ENCODE measurements around the gene FHIT. TPM values are rescaled to one million over a fixed set of nuclear protein-coding genes. Genes with fewer than 3 reads are reported as not detected.

The FHIT gene
- total RNA-seq, 1 experiment from 2014 or later: 3.6 TPM

DNA sequence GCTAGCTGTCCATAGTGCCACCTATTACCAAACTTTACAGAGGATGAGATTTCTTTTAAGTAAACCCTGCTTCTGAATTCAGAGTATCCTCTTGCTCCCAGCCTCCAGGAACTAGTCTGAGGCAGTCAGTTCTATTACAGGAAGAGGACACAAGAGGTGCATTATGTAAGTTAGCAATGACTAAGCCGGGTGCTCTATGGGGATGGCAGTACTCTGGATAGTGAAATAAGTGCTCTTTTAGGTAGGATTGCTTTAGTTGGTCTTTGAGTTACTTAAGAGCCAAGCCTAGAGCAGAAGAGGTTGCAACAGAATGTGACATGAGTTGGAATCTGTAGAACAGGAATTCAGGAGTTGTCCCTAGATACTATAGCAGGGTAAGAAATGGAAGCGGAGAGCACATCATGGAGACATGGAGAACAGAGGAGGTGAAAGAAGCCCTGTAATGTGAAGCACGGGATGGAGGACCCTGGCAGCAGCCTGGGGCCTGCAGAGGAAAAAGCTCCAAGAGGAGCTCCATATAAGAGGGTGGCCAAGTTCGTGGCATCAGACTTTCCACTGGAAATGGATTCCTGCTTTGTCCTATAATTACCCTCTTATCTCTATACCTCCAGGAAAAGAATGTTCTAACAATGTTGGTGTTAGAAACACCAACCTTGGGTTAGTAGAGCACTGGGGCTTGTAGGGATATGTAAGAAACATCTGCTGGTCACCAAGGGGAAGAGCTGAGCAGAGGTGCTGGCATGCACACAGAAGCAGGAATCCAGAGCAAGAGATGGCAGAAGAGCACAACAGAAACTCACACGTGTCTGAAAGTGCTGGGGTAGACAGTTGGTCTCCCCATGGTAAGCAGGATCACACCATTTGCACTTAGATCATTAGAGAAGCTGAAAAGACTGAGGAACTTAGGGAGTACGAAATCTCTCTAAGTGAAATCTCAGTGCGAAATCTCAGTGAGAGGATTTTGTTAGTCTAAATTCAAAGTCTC is 851.1 kb downstream of the FHIT start:
- ATAC-seq (no peak; the same call in 1 of the 2 replicates), DNase-seq (peak; percentile 10)
- H4K20me1 ChIP-seq (ENCODE audit: low read length): no peaks in the 10 kb centered on the region
- no TSS peak for BruUV-seq (replicated peaks)
- H3K79me2 ChIP-seq (ENCODE audit: low read length): no peaks in the 10 kb centered on the region
- TF ChIP-seq, protein P1, sequence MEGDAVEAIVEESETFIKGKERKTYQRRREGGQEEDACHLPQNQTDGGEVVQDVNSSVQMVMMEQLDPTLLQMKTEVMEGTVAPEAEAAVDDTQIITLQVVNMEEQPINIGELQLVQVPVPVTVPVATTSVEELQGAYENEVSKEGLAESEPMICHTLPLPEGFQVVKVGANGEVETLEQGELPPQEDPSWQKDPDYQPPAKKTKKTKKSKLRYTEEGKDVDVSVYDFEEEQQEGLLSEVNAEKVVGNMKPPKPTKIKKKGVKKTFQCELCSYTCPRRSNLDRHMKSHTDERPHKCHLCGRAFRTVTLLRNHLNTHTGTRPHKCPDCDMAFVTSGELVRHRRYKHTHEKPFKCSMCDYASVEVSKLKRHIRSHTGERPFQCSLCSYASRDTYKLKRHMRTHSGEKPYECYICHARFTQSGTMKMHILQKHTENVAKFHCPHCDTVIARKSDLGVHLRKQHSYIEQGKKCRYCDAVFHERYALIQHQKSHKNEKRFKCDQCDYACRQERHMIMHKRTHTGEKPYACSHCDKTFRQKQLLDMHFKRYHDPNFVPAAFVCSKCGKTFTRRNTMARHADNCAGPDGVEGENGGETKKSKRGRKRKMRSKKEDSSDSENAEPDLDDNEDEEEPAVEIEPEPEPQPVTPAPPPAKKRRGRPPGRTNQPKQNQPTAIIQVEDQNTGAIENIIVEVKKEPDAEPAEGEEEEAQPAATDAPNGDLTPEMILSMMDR (conservative IDR thresholded peaks at IDR 0.05; ENCODE audit: low read depth, low read length): no peak
- no peak for TF ChIP-seq EZH2 (IDR thresholded peaks at IDR 0.05; ENCODE audit: low read length, unreplicated experiment)
- TF ChIP-seq EZH2phosphoT487 (IDR thresholded peaks at IDR 0.05; ENCODE audit: borderline replicate concordance, low read length): no peak
- no peak overlapping the region for H3K9ac ChIP-seq (ENCODE audit: low read length)
- no peak overlapping the region for H3K27ac ChIP-seq (ENCODE audit: low read length)
- H3F3A ChIP-seq (ENCODE audit: low read length, unreplicated experiment): no peaks in the 10 kb centered on the region
- ChIA-PET CTCF (no interaction called here), POLR2A (ENCODE audit: unreplicated experiment) (no interaction called here)
- no peak overlapping the region for H3K4me2 ChIP-seq (ENCODE audit: low read length)
- H3K36me3 ChIP-seq (ENCODE audit: low read depth, low read length): no peaks in the 10 kb centered on the region
- no peaks in the 10 kb centered on the region for H3K27me3 ChIP-seq (ENCODE audit: low read length)
- no peaks in the 10 kb centered on the region for H3K9me3 ChIP-seq (ENCODE audit: low read length)
- no peaks in the 10 kb centered on the region for H3K4me1 ChIP-seq (ENCODE audit: insufficient read depth, low read length)
- H3K9me2 ChIP-seq (replicated peaks; ENCODE audit: low read length): no peaks in the 10 kb centered on the region
- H2AFZ ChIP-seq (ENCODE audit: low read length): no peak overlapping the region
- intact Hi-C loops (cut with micrococcal nuclease): no loop called here
- no peak overlapping the region for H3K4me3 ChIP-seq (ENCODE audit: low read length)

DNA sequence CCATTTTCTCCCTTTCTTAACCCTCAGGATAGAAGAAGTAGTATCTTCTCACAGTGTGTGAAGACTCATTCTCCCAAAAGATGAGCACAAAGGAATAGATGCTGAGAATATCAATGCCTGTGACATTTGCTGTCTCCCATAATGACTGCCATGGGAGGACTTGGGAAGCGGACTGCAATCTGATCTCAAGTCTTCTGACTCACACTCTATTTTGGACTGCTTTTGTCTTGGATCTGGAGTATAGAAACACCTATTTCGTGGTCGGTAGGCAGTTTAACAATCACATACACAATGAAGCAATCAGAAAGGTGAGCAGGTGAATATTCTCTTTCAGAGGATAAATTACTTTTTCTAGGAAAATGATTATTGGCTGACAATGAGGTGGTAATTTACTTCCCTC is 852.0 kb downstream of the FHIT start:
- DNase-seq (peak; percentile 19), ATAC-seq (no peak)
- H4K20me1 ChIP-seq (ENCODE audit: low read length): no peaks in the 10 kb centered on the region
- H3K27me3 ChIP-seq (ENCODE audit: low read length): no peaks in the 10 kb centered on the region
- H3K9me2 ChIP-seq (replicated peaks; ENCODE audit: low read length): no peaks in the 10 kb centered on the region
- H3F3A ChIP-seq (ENCODE audit: low read length, unreplicated experiment): no peaks in the 10 kb centered on the region
- no peak overlapping the region for H3K27ac ChIP-seq (ENCODE audit: low read length)
- no peak overlapping the region for H3K9ac ChIP-seq (ENCODE audit: low read length)
- no peak overlapping the region for H3K4me3 ChIP-seq (ENCODE audit: low read length)
- ChIA-PET CTCF (no interaction called here), POLR2A (ENCODE audit: unreplicated experiment) (no interaction called here)
- no peaks in the 10 kb centered on the region for H3K79me2 ChIP-seq (ENCODE audit: low read length)
- BruUV-seq (replicated peaks): no TSS peak
- no peak overlapping the region for H2AFZ ChIP-seq (ENCODE audit: low read length)
- no peak overlapping the region for H3K4me2 ChIP-seq (ENCODE audit: low read length)
- H3K36me3 ChIP-seq (ENCODE audit: low read depth, low read length): no peaks in the 10 kb centered on the region
- intact Hi-C loops (cut with micrococcal nuclease): no loop called here
- no peaks in the 10 kb centered on the region for H3K9me3 ChIP-seq (ENCODE audit: low read length)
- TF ChIP-seq, protein P1 (conservative IDR thresholded peaks at IDR 0.05; ENCODE audit: low read depth, low read length): no peak
- no peak for TF ChIP-seq EZH2phosphoT487 (IDR thresholded peaks at IDR 0.05; ENCODE audit: borderline replicate concordance, low read length)
- TF ChIP-seq EZH2 (IDR thresholded peaks at IDR 0.05; ENCODE audit: low read length, unreplicated experiment): no peak
- H3K4me1 ChIP-seq (ENCODE audit: insufficient read depth, low read length): no peaks in the 10 kb centered on the region

- H3K27ac ChIP-seq (ENCODE audit: low read length): no peak overlapping the region
- H3K36me3 ChIP-seq (ENCODE audit: low read depth, low read length): no peaks in the 10 kb centered on the region
- TF ChIP-seq EZH2 (IDR thresholded peaks at IDR 0.05; ENCODE audit: low read length, unreplicated experiment) (no peak), EZH2phosphoT487 (IDR thresholded peaks at IDR 0.05; ENCODE audit: borderline replicate concordance, low read length) (no peak)
- TF ChIP-seq, protein P1 (conservative IDR thresholded peaks at IDR 0.05; ENCODE audit: low read depth, low read length): no peak
- H3K9me3 ChIP-seq (ENCODE audit: low read length): no peaks in the 10 kb centered on the region
- H2AFZ ChIP-seq (ENCODE audit: low read length): no peak overlapping the region
- no peaks in the 10 kb centered on the region for H3F3A ChIP-seq (ENCODE audit: low read length, unreplicated experiment)
- H3K4me2 ChIP-seq (ENCODE audit: low read length): no peak overlapping the region
- H3K9me2 ChIP-seq (replicated peaks; ENCODE audit: low read length): no peaks in the 10 kb centered on the region
- no peak overlapping the region for H3K4me3 ChIP-seq (ENCODE audit: low read length)
- DNase-seq (no peak), ATAC-seq (no peak)
- POLR2A ChIA-PET (ENCODE audit: unreplicated experiment): no interaction called here
- no peaks in the 10 kb centered on the region for H3K27me3 ChIP-seq (ENCODE audit: low read length)
- H4K20me1 ChIP-seq (ENCODE audit: low read length): no peaks in the 10 kb centered on the region
- intact Hi-C loops (cut with micrococcal nuclease): no loop called here
- no TSS peak for BruUV-seq (replicated peaks)
- no peaks in the 10 kb centered on the region for H3K79me2 ChIP-seq (ENCODE audit: low read length)
- H3K4me1 ChIP-seq (ENCODE audit: insufficient read depth, low read length): no peaks in the 10 kb centered on the region
- H3K9ac ChIP-seq (ENCODE audit: low read length): no peak overlapping the region
- CTCF ChIA-PET: no interaction called here
Measured at GRCh38 chr3:60395173-60395762, 856.0 kb downstream of the FHIT start.

Measured in PC-3 (cell line).